H1 (cell line): ENCODE results near the gene NKX2-1. TPM values are rescaled to one million over a fixed set of nuclear protein-coding genes. Genes with fewer than 3 reads are reported as not detected.

Source experiments
- CTCF ChIA-PET: fragments of 300-600 bp; sonication (Branson Sonifier 250); formaldehyde crosslinking; loops from one replicate; lab custom pipeline; 2021; ENCODE audit not compliant: partially characterized antibody; lab: Charles Lee
- POLR2A ChIA-PET: fragments of 300-600 bp; sonication (Branson Sonifier 250); formaldehyde crosslinking; loops from one replicate; lab custom pipeline; 2021; ENCODE audit warnings: inconsistent platforms; ENCODE audit not compliant: partially characterized antibody; lab: Charles Lee
- DNase-seq, 2 experiments: peaks; one replicate each; pipeline versions ENCODE4 v3.0.0 to v3.0.0-alpha.2; 2010 to 2022; ENCODE audit warnings: low spot score in 2 of 2, low read depth in 1 of 2, mixed read lengths in 1 of 2
- FAIRE-seq: peaks from 2 replicates; lab custom pipeline; 2011; peaks lifted over from hg19 to GRCh38; lab: Jason Lieb, UNC
- H2AFZ ChIP-seq: 2 replicates; pipeline ENCODE4 v1.8.1; 2012; ENCODE audit warnings: low read length, inconsistent platforms
- H2AK5ac ChIP-seq: 2 replicates; pipeline ENCODE4 v1.6.1; 2013; ENCODE audit warnings: low read depth, low read length
- H2BK120ac ChIP-seq: replicated peaks from 2 replicates; pipeline ENCODE3; 2013; ENCODE audit warnings: low read depth, low read length, inconsistent platforms
- H2BK12ac ChIP-seq: 2 replicates; pipeline ENCODE4 v1.6.1; 2013; ENCODE audit warnings: low read depth, low read length
- H2BK15ac ChIP-seq: 2 replicates; pipeline ENCODE4 v1.6.1; 2013; ENCODE audit warnings: low read length
- H2BK20ac ChIP-seq: 2 replicates; pipeline ENCODE4 v1.6.1; 2013; ENCODE audit warnings: low read length
- H2BK5ac ChIP-seq: 2 replicates; pipeline ENCODE4 v1.6.1; 2013; ENCODE audit warnings: low read depth, low read length
- H3K14ac ChIP-seq: 2 replicates; pipeline ENCODE4 v1.6.1; 2013; ENCODE audit warnings: inconsistent platforms; ENCODE audit not compliant: insufficient read length
- H3K18ac ChIP-seq: 2 replicates; pipeline ENCODE4 v1.6.1; 2013; ENCODE audit warnings: low read length; ENCODE audit errors: extremely low read depth
- H3K23ac ChIP-seq: 2 replicates; pipeline ENCODE4 v1.6.1; 2013; ENCODE audit warnings: inconsistent platforms; ENCODE audit not compliant: insufficient read length
- H3K23me2 ChIP-seq: 2 replicates; pipeline ENCODE4 v1.6.1; 2013; ENCODE audit warnings: low read depth, low read length
- H3K27ac ChIP-seq: 2 replicates; pipeline ENCODE4 v1.6.1; 2011; ENCODE audit warnings: low read depth, low read length, inconsistent platforms
- H3K27me3 ChIP-seq, 4 experiments: replicated peaks in 1 of 4; 1 replicate in 1 of 4; 2 replicates in 3 of 4; pipeline versions ENCODE4 v1.6.1 to v1.8.1; 2011 to 2013; ENCODE audit warnings: low read length in 3 of 4, mild to moderate bottlenecking in 3 of 4, inconsistent platforms in 2 of 4, mixed read lengths in 2 of 4, moderate library complexity in 1 of 4; ENCODE audit not compliant: control insufficient read depth in 3 of 4, insufficient read depth in 3 of 4; ENCODE audit errors: extremely low read depth in 1 of 4
- H3K36me3 ChIP-seq, 4 experiments: 2 replicates each; pipeline versions ENCODE4 v1.6.1 to v1.8.1; 2011 to 2013; ENCODE audit warnings: mild to moderate bottlenecking in 4 of 4, low read length in 3 of 4, moderate library complexity in 2 of 4, control low read depth in 1 of 4, inconsistent platforms in 1 of 4; ENCODE audit not compliant: insufficient read depth in 4 of 4, control insufficient read depth in 2 of 4
- H3K4ac ChIP-seq: replicated peaks from 2 replicates; pipeline ENCODE3; 2013; ENCODE audit warnings: low read length, low read depth, mixed read lengths, inconsistent platforms; ENCODE audit not compliant: insufficient read length
- H3K4me1 ChIP-seq, 4 experiments: replicated peaks in 1 of 4; 1 replicate in 1 of 4; 2 replicates in 3 of 4; pipeline versions ENCODE4 v1.6.1 to v1.8.1; 2011 to 2013; ENCODE audit warnings: low read length in 3 of 4, inconsistent platforms in 2 of 4, mixed read lengths in 1 of 4; ENCODE audit not compliant: insufficient read depth in 4 of 4, control insufficient read depth in 3 of 4
- H3K4me2 ChIP-seq, 2 experiments: 2 replicates each; pipeline versions ENCODE4 v1.6.1 to v1.8.1; 2011 to 2013; ENCODE audit warnings: low read depth in 2 of 2, low read length in 2 of 2, control low read depth in 1 of 2, inconsistent platforms in 1 of 2, mild to moderate bottlenecking in 1 of 2; ENCODE audit not compliant: insufficient read depth in 1 of 2
- H3K4me3 ChIP-seq, 4 experiments: fragments of 200-600, 300-600 bp in 1 of 4; sonication (generic), shearing (Covaris generic), sonication (Bioruptor Twin) in 1 of 4; 2 replicates each; pipeline versions ENCODE4 v1.5.1 to v1.8.1; 2011 to 2016; ENCODE audit warnings: low read length in 4 of 4, low read depth in 3 of 4, control low read depth in 2 of 4, inconsistent platforms in 2 of 4, mild to moderate bottlenecking in 2 of 4, mixed read lengths in 1 of 4, moderate library complexity in 1 of 4; ENCODE audit not compliant: insufficient read depth in 2 of 4; ENCODE audit errors: extremely low read depth in 1 of 4
- H3K56ac ChIP-seq: replicated peaks from 2 replicates; pipeline ENCODE3; 2013; ENCODE audit warnings: low read depth, mild to moderate bottlenecking, mixed read lengths, low read length, inconsistent platforms; ENCODE audit not compliant: insufficient read length
- H3K79me1 ChIP-seq: 2 replicates; pipeline ENCODE4 v1.6.1; 2013; ENCODE audit warnings: low read depth, low read length, control low read depth
- H3K79me2 ChIP-seq, 2 experiments: 2 replicates each; pipeline versions ENCODE4 v1.6.1 to v1.8.1; 2012 to 2013; ENCODE audit warnings: low read length in 2 of 2, mild to moderate bottlenecking in 2 of 2, inconsistent platforms in 1 of 2; ENCODE audit not compliant: insufficient read depth in 2 of 2, control insufficient read depth in 1 of 2
- H3K9ac ChIP-seq, 4 experiments: replicated peaks in 1 of 4; 1 replicate in 1 of 4; 2 replicates in 3 of 4; pipeline versions ENCODE4 v1.6.1 to v1.8.1; 2011 to 2013; ENCODE audit warnings: low read depth in 3 of 4, low read length in 3 of 4, control low read depth in 2 of 4, mild to moderate bottlenecking in 2 of 4, moderate library complexity in 2 of 4, inconsistent platforms in 1 of 4; ENCODE audit errors: extremely low read depth in 1 of 4
- H3K9me3 ChIP-seq, 2 experiments: 2 replicates each; pipeline versions ENCODE4 v1.6.1 to v1.8.1; 2012 to 2013; ENCODE audit warnings: mild to moderate bottlenecking in 2 of 2, moderate library complexity in 2 of 2, control low read depth in 1 of 2, inconsistent platforms in 1 of 2, low read depth in 1 of 2, low read length in 1 of 2, mixed read lengths in 1 of 2; ENCODE audit not compliant: insufficient read depth in 2 of 2
- H4K20me1 ChIP-seq, 2 experiments: replicated peaks in 1 of 2; 2 replicates each; pipeline versions ENCODE3 to v1.8.1; 2011 to 2013; ENCODE audit warnings: inconsistent platforms in 2 of 2, low read length in 2 of 2, mild to moderate bottlenecking in 1 of 2; ENCODE audit not compliant: insufficient read depth in 2 of 2, control insufficient read depth in 1 of 2
- H4K5ac ChIP-seq: 2 replicates; pipeline ENCODE4 v1.6.1; 2013; ENCODE audit warnings: low read length, low read depth, mixed read lengths, inconsistent platforms; ENCODE audit not compliant: insufficient read length
- H4K8ac ChIP-seq: 2 replicates; pipeline ENCODE4 v1.8.0; 2013; ENCODE audit warnings: mild to moderate bottlenecking, moderate library complexity, low read length, inconsistent platforms; ENCODE audit not compliant: insufficient read depth; ENCODE audit errors: extremely low read depth
- H4K91ac ChIP-seq: replicated peaks from 2 replicates; pipeline ENCODE3; 2013; ENCODE audit warnings: low read length, mixed read lengths, inconsistent platforms; ENCODE audit not compliant: insufficient read length
- ATF2 ChIP-seq: IDR thresholded peaks from 2 replicates; pipeline ENCODE4 v1.6.1; 2012; ENCODE audit warnings: low read length, inconsistent platforms
- BACH1 ChIP-seq: IDR thresholded peaks from 2 replicates; pipeline ENCODE4 v1.6.1; 2012; ENCODE audit warnings: low read length, improper control_type of control experiment
- EGR1 ChIP-seq: IDR thresholded peaks from 2 replicates; pipeline ENCODE4 v1.6.1; 2011; ENCODE audit warnings: low read depth, low read length, borderline replicate concordance
- EZH2 ChIP-seq: fragments of 200-600 bp; sonication (generic); IDR thresholded peaks from 2 replicates; pipeline ENCODE4 v1.7.1; 2012; ENCODE audit warnings: low read depth, mild to moderate bottlenecking, moderate library complexity, low read length, inconsistent platforms; ENCODE audit not compliant: severe bottlenecking
- NRF1 ChIP-seq: IDR thresholded peaks from 2 replicates; pipeline ENCODE4 v1.6.1; 2011; ENCODE audit warnings: mild to moderate bottlenecking, low read depth, low read length, improper control_type of control experiment
- POLR2AphosphoS5 ChIP-seq: IDR thresholded peaks from 2 replicates; pipeline ENCODE4 v1.6.1; 2011; ENCODE audit warnings: low read depth, low read length
- RNF2 ChIP-seq: fragments of 200-900, 300-1000 bp; sonication (generic); IDR thresholded peaks from 2 replicates; pipeline ENCODE4 v1.7.1; 2016; ENCODE audit warnings: borderline replicate concordance, low read depth, mild to moderate bottlenecking, antibody characterized with exemption, low read length; ENCODE audit not compliant: poor library complexity, severe bottlenecking; ENCODE audit errors: missing control alignments
- SP4 ChIP-seq: IDR thresholded peaks from 2 replicates; pipeline ENCODE4 v1.6.1; 2012; ENCODE audit warnings: low read length, inconsistent platforms
- SRF ChIP-seq: IDR thresholded peaks from 2 replicates; pipeline ENCODE4 v1.6.1; 2011; ENCODE audit warnings: mild to moderate bottlenecking, low read depth, low read length, moderate library complexity
- TBP ChIP-seq: IDR thresholded peaks from 2 replicates; pipeline ENCODE4 v1.6.1; 2011; ENCODE audit warnings: low read depth, low read length, improper control_type of control experiment
- WGBS, 2 experiments: shearing (Covaris generic) in 1 of 2; methylation state at CpG; one replicate each; pipeline versions ENCODE4 v1.1.6 to v1.1.7; 2013 to 2015; ENCODE audit warnings: low lambda C conversion rate in 2 of 2, mixed read lengths in 2 of 2, inconsistent platforms in 1 of 2, low coverage in 1 of 2, missing lambda C conversion rate in 1 of 2; ENCODE audit not compliant: insufficient replicate concordance in 2 of 2, insufficient coverage in 1 of 2, insufficient read length in 1 of 2; ENCODE audit errors: extremely low coverage in 1 of 2, missing lambda C conversion rate in 1 of 2; 5-methylcytosine and 5-hydroxymethylcytosine counted together
- polyA plus RNA-seq, 7 experiments: library from polyadenylated mRNA; depleted of rRNA in 3 of 7; stranded (reverse) in 5 of 7; unstranded in 2 of 7; fragments of >200 nt in 5 of 7; fragments of 200-250 nt in 2 of 7; gene quantifications; 1 replicate in 5 of 7; 2 replicates in 1 of 7; 4 replicates in 1 of 7; pipeline versions ENCODE4 v1.2.1 to v1.2.3, GENCODE V29; 2011 to 2013; ENCODE audit warnings: missing spikeins in 2 of 7, mixed read lengths in 2 of 7
- total RNA-seq: library from RNA; stranded (reverse); fragmentation: NEBNext Ultra II Directional; extraction: Animal tissue kit (Norgen Biotek cat#: 25700); gene quantifications from 2 replicates; pipeline ENCODE4 v1.2.1, GENCODE V29; 2021

NKX2-1 gene
- total and polyA plus RNA-seq, 2 of the 8 experiments (the other 6 are each of a cell fraction or from before 2014, with no cell fraction given) = not detected

GRCh38 chr14:36513012-36513420 is 7.0 kb downstream of the NKX2-1 start:
- H2BK5ac ChIP-seq = no peak overlapping the region
- H4K8ac ChIP-seq = no peak overlapping the region; the same call in 1 of the 2 replicates
- peaks cover 7 to 27% (median 19%) of the 10 kb centered on the region in 4 experiments for H3K4me1 ChIP-seq
- H3K27me3 ChIP-seq = peaks cover 94 to 99% (median 96%) of the 10 kb centered on the region in 4 experiments
- CTCF ChIA-PET = interaction anchor here (0.6 to 9.7 kb wide), 12 partner anchors 9 to 408 kb away, joined by 3 to 202 read pairs (median 4); partner anchors contain the start of gene NKX2-1
- no peak overlapping the region for H3K27ac ChIP-seq
- POLR2A ChIA-PET = interaction anchor here (1.9 kb wide), 1 partner anchor 8 kb away, joined by 8 read pairs; no protein-coding TSS in a partner anchor
- DNase-seq (no peak), FAIRE-seq (no peak)
- no peak overlapping the region for H3K18ac ChIP-seq
- peak overlapping the region; percentile 50 to 55 for H3K4me2 ChIP-seq
- no peak overlapping the region for H2BK20ac ChIP-seq
- no peaks in the 10 kb centered on the region for H3K79me1 ChIP-seq
- H2AFZ ChIP-seq = no peak overlapping the region
- H2BK120ac ChIP-seq = no peak overlapping the region
- 2% methylated on average over 17 of the region's 17 CpGs; no CpG with 5 or more reads in 1 of the 2 experiments for WGBS, 2 experiments
- no peak overlapping the region for H4K5ac ChIP-seq
- H3K23ac ChIP-seq = no peak overlapping the region
- H3K56ac ChIP-seq = no peak overlapping the region
- H3K23me2 ChIP-seq = no peaks in the 10 kb centered on the region; the same call in 1 of the 2 replicates
- no peaks in the 10 kb centered on the region for H3K79me2 ChIP-seq
- H3K36me3 ChIP-seq = peaks cover 0 to 6% (median 0%) of the 10 kb centered on the region in 4 experiments; a peak in 1 of 8 replicates
- no peak overlapping the region for H3K4ac ChIP-seq
- peak overlapping the region in 1 of 4 experiments; percentile 28; a peak in 2 of 8 replicates for H3K4me3 ChIP-seq
- no peak overlapping the region for H2AK5ac ChIP-seq
- H2BK12ac ChIP-seq = no peak overlapping the region
- no peak overlapping the region for H2BK15ac ChIP-seq
- H3K14ac ChIP-seq = no peak overlapping the region
- H4K91ac ChIP-seq = no peak overlapping the region
- no peak overlapping the region for H3K9ac ChIP-seq
- H4K20me1 ChIP-seq = peaks cover 40 to 42% of the 10 kb centered on the region in 2 experiments
- no peaks in the 10 kb centered on the region for H3K9me3 ChIP-seq
- no peak for TF ChIP-seq EGR1
- TF ChIP-seq TBP = no peak
- no peak for TF ChIP-seq POLR2AphosphoS5
- TF ChIP-seq ATF2 = no peak
- no peak for TF ChIP-seq SP4
- TF ChIP-seq BACH1 = no peak
- TF ChIP-seq RNF2 = peak; percentile 39
- TF ChIP-seq SRF = no peak
- TF ChIP-seq EZH2 = peak; percentile 41
- no peak for TF ChIP-seq NRF1
